Esophagus mucosa (tissue), 1 donor: ENCODE data around the gene CARM1. TPM values are rescaled to one million over a fixed set of nuclear protein-coding genes. Genes with fewer than 3 reads are reported as not detected.
"Not testable (repeated sequence)": the region's sequence is repeated elsewhere in the genome, so short reads cannot be mapped to it uniquely, and the experiment has no call there.

Experiments
- ATAC-seq: fragments of 200-7000 bp; cut with Tn5 transposase; one replicate; pipeline ENCODE4 v1.9.1; 2020
- total RNA-seq: library from RNA; stranded (reverse); gene quantifications from one replicate; pipeline ENCODE4 v1.2.4, GENCODE V29; 2023
- donor health status: DM: yes; HTN: yes; CAD: no.

The CARM1 gene
- total RNA-seq, 1 donor from 2014 or later: 40.3 TPM

- no peak for ATAC-seq
Observed at GRCh38 chr19:10935371-10936059, 64.2 kb downstream of the CARM1 start.

GRCh38 chr19:10936661-10937084, 65.3 kb downstream of the CARM1 start:
- peak; percentile 54 for ATAC-seq

GRCh38 chr19:10941649-10942048, 70.3 kb downstream of the CARM1 start:
- not testable (repeated sequence) for ATAC-seq

- ATAC-seq: not testable (repeated sequence)
Observed at GRCh38 chr19:10943412-10943811, 72.1 kb downstream of the CARM1 start.

- no peak for ATAC-seq
Observed at GRCh38 chr19:10945264-10945663, 73.9 kb downstream of the CARM1 start.

- no peak for ATAC-seq
Observed at GRCh38 chr19:10946958-10947657, 75.8 kb downstream of the CARM1 start.

GRCh38 chr19:10952809-10953208, 81.5 kb downstream of the CARM1 start:
- peak; percentile 81 for ATAC-seq

- ATAC-seq: not testable (repeated sequence)
Observed at GRCh38 chr19:10959277-10959968, 88.1 kb downstream of the CARM1 start.

- peak; percentile 94 for ATAC-seq
Observed at GRCh38 chr19:10960314-10961072, 89.1 kb downstream of the CARM1 start, which contains the start of gene SMARCA4. Gene SMARCA4 (plus strand): TSS chr19:10961030. CDS start chr19:10984152, 23,122 bp downstream.

- ATAC-seq: peak; percentile 11
Observed at GRCh38 chr19:10961073-10961860, 89.9 kb downstream of the CARM1 start.

GRCh38 chr19:10962863-10963262, 91.5 kb downstream of the CARM1 start:
- ATAC-seq: no peak

GRCh38 chr19:10963865-10964264, 92.5 kb downstream of the CARM1 start:
- ATAC-seq: no peak

GRCh38 chr19:10964903-10965302, 93.5 kb downstream of the CARM1 start:
- no peak for ATAC-seq

GRCh38 chr19:10965398-10965797, 94.0 kb downstream of the CARM1 start:
- ATAC-seq: no peak

- no peak for ATAC-seq
Observed at GRCh38 chr19:10966809-10967208, 95.5 kb downstream of the CARM1 start.

GRCh38 chr19:10968527-10969135, 97.3 kb downstream of the CARM1 start:
- peak; percentile 49 for ATAC-seq

- ATAC-seq: peak; percentile 6
Observed at GRCh38 chr19:10971107-10971726, 99.9 kb downstream of the CARM1 start.
